GM18858 (cell line): ENCODE results near the gene BTG1.

ENCODE experiments used
- ATAC-seq: cut with Tn5 transposase; IDR thresholded peaks from one replicate; pipeline ENCODE4 v1.9.1; 2021; ENCODE audit not compliant: unreplicated experiment

Gene BTG1

GRCh38 chr12:92134638-92135274 is 10.9 kb downstream of the BTG1 start:
- no peak for ATAC-seq

- peak; percentile 42 for ATAC-seq
Measured at GRCh38 chr12:92133795-92134637, 11.6 kb downstream of the BTG1 start.

- no peak for ATAC-seq
Measured at GRCh38 chr12:92133171-92133570, 12.5 kb downstream of the BTG1 start.

GRCh38 chr12:92132288-92132687 is 13.4 kb downstream of the BTG1 start:
- ATAC-seq: no peak

- no peak for ATAC-seq
Measured at GRCh38 chr12:92130999-92131398, 14.6 kb downstream of the BTG1 start.

- no peak for ATAC-seq
Measured at GRCh38 chr12:92129609-92130008, 16.0 kb downstream of the BTG1 start.

GRCh38 chr12:92128612-92129011 is 17.0 kb downstream of the BTG1 start:
- ATAC-seq: no peak

GRCh38 chr12:92124689-92125029 is 21.0 kb downstream of the BTG1 start:
- ATAC-seq: peak; percentile 24

- ATAC-seq: peak; percentile 32
Measured at GRCh38 chr12:92123780-92124688, 21.6 kb downstream of the BTG1 start.

- no peak for ATAC-seq
Measured at GRCh38 chr12:92122941-92123779, 22.5 kb downstream of the BTG1 start.

GRCh38 chr12:92121826-92122225 is 23.8 kb downstream of the BTG1 start:
- ATAC-seq: no peak

- no peak for ATAC-seq
Measured at GRCh38 chr12:92118826-92119536, 26.7 kb downstream of the BTG1 start.

GRCh38 chr12:92114834-92115233 is 30.8 kb downstream of the BTG1 start:
- ATAC-seq: no peak

GRCh38 chr12:92111256-92111655 is 34.4 kb downstream of the BTG1 start:
- peak; percentile 73 for ATAC-seq

- ATAC-seq: no peak
Measured at GRCh38 chr12:92110083-92110640, 35.5 kb downstream of the BTG1 start.

GRCh38 chr12:92109613-92110012 is 36.0 kb downstream of the BTG1 start:
- ATAC-seq: no peak

- ATAC-seq: no peak
Measured at GRCh38 chr12:92108651-92109050, 37.0 kb downstream of the BTG1 start.

- no peak for ATAC-seq
Measured at GRCh38 chr12:92107621-92108131, 38.0 kb downstream of the BTG1 start.

GRCh38 chr12:92107094-92107493 is 38.6 kb downstream of the BTG1 start:
- no peak for ATAC-seq
